Esophagus squamous epithelium (tissue), 5 donors: ENCODE data around the gene FRMD3. TPM values are rescaled to one million over a fixed set of nuclear protein-coding genes. Genes with fewer than 3 reads are reported as not detected.

Experiments
- DNase-seq: peaks from one replicate; lab custom pipeline; 2025; lab: John Stamatoyannopoulos, UW
- H3K27ac ChIP-seq, 4 donors: fragments of 200-600 bp; sonication (generic); one replicate each; pipeline ENCODE4 v1.5.1; 2016 to 2019; ENCODE audit warnings: mild to moderate bottlenecking in 1 of 4
- H3K27me3 ChIP-seq, 4 donors: fragments of 200-600 bp; sonication (generic); 1 replicate in 3 of 4; 2 replicates in 1 of 4; pipeline versions ENCODE4 v1.5.1 to v1.6.0; 2017 to 2021; ENCODE audit warnings: antibody characterized with exemption in 1 of 4
- H3K36me3 ChIP-seq, 3 donors: fragments of 200-600 bp; sonication (generic); one replicate each; pipeline ENCODE4 v1.5.1; 2016 to 2019
- H3K4me1 ChIP-seq, 3 donors: fragments of 200-600 bp; sonication (generic); one replicate each; pipeline ENCODE4 v1.5.1; 2017 to 2019
- H3K4me3 ChIP-seq, 4 donors: fragments of 200-600 bp; sonication (generic); 1 replicate in 3 of 4; 2 replicates in 1 of 4; pipeline ENCODE4 v1.5.1; 2016 to 2019; ENCODE audit warnings: mild to moderate bottlenecking in 2 of 4, moderate library complexity in 1 of 4
- H3K9me3 ChIP-seq, 3 donors: fragments of 200-600 bp; sonication (generic); one replicate each; pipeline ENCODE4 v1.5.1; 2016 to 2019
- POLR2A ChIP-seq, 4 donors: fragments of 450-650 bp; IDR thresholded peaks; one replicate each; pipeline ENCODE4 v1.6.1; 2017; ENCODE audit warnings: antibody characterized with exemption in 4 of 4, mild to moderate bottlenecking in 4 of 4, moderate library complexity in 3 of 4
- WGBS, 2 donors: methylation state at CpG; one replicate each; pipeline ENCODE4 v1.1.5; 2018; 5-methylcytosine and 5-hydroxymethylcytosine counted together
- intact Hi-C: fragments of 100-400 bp; cut with DNase I; formaldehyde crosslinking; loops from one replicate; pipeline ENCODE4 v1.15.0; 2022
- total RNA-seq, 4 donors: library from RNA; depleted of rRNA; stranded (reverse); fragments of >200 nt; gene quantifications; one replicate each; pipeline ENCODE4 v1.1.0, GENCODE V29; 2016
- TF ChIP-seq, protein P1 (sequence below), 6 experiments: fragments of 450-650 bp in 4 of 6; fragments of 200-600 bp in 2 of 6; sonication (generic) in 2 of 6; IDR thresholded peaks; one replicate each; pipeline ENCODE4 v1.5.1; 2016 to 2019; ENCODE audit warnings: antibody characterized with exemption in 6 of 6, mild to moderate bottlenecking in 4 of 6, moderate library complexity in 4 of 6
- donor health status: DM: yes; HTN: yes; CAD: no.

Gene FRMD3
- total RNA-seq, 4 donors from 2014 or later: 0.27 to 6.9 (median 2.1) TPM

- DNase-seq: no peak
- H3K9me3 ChIP-seq: peaks cover 0 to 5% (median 0%) of the 10 kb centered on the region in 3 donors
- H3K27ac ChIP-seq: no peak overlapping the region
- no peaks in the 10 kb centered on the region for H3K27me3 ChIP-seq
- H3K4me3 ChIP-seq: no peak overlapping the region
- no peaks in the 10 kb centered on the region for H3K36me3 ChIP-seq
- intact Hi-C loops: no loop called here
- TF ChIP-seq, protein P1, sequence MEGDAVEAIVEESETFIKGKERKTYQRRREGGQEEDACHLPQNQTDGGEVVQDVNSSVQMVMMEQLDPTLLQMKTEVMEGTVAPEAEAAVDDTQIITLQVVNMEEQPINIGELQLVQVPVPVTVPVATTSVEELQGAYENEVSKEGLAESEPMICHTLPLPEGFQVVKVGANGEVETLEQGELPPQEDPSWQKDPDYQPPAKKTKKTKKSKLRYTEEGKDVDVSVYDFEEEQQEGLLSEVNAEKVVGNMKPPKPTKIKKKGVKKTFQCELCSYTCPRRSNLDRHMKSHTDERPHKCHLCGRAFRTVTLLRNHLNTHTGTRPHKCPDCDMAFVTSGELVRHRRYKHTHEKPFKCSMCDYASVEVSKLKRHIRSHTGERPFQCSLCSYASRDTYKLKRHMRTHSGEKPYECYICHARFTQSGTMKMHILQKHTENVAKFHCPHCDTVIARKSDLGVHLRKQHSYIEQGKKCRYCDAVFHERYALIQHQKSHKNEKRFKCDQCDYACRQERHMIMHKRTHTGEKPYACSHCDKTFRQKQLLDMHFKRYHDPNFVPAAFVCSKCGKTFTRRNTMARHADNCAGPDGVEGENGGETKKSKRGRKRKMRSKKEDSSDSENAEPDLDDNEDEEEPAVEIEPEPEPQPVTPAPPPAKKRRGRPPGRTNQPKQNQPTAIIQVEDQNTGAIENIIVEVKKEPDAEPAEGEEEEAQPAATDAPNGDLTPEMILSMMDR (IDR thresholded peaks at IDR 0.05): no peak
- no peak for TF ChIP-seq POLR2A (IDR thresholded peaks at IDR 0.05)
- no peaks in the 10 kb centered on the region for H3K4me1 ChIP-seq
- WGBS, 2 donors: 58 to 65% methylated on average over 1 of the region's 1 CpG
Observed at GRCh38 chr9:83574482-83574881, 36.3 kb upstream of the FRMD3 start.

GRCh38 chr9:83572524-83572923 is 34.3 kb upstream of the FRMD3 start:
- H3K9me3 ChIP-seq: no peaks in the 10 kb centered on the region
- WGBS, 2 donors: 61 to 69% methylated on average over 5 of the region's 5 CpGs
- TF ChIP-seq POLR2A (IDR thresholded peaks at IDR 0.05): no peak
- TF ChIP-seq, protein P1 (IDR thresholded peaks at IDR 0.05): no peak
- H3K4me3 ChIP-seq: no peak overlapping the region
- no peak for DNase-seq
- H3K27me3 ChIP-seq: no peaks in the 10 kb centered on the region
- no peaks in the 10 kb centered on the region for H3K4me1 ChIP-seq
- H3K36me3 ChIP-seq: no peaks in the 10 kb centered on the region
- intact Hi-C loops: no loop called here
- H3K27ac ChIP-seq: no peak overlapping the region

- Histone ChIP-seq H3K9me3 (no peaks in the 10 kb centered on the region), H3K36me3 (no peaks in the 10 kb centered on the region), H3K4me3 (no peak overlapping the region), H3K27ac (no peak overlapping the region), H3K4me1 (no peaks in the 10 kb centered on the region), H3K27me3 (no peaks in the 10 kb centered on the region)
- intact Hi-C loops: no loop called here
- WGBS, 2 donors: 42 to 50% methylated on average over 1 of the region's 1 CpG
- TF ChIP-seq, protein P1 (IDR thresholded peaks at IDR 0.05): no peak
- DNase-seq: no peak
Observed at GRCh38 chr9:83570359-83570758, 32.2 kb upstream of the FRMD3 start.

DNA sequence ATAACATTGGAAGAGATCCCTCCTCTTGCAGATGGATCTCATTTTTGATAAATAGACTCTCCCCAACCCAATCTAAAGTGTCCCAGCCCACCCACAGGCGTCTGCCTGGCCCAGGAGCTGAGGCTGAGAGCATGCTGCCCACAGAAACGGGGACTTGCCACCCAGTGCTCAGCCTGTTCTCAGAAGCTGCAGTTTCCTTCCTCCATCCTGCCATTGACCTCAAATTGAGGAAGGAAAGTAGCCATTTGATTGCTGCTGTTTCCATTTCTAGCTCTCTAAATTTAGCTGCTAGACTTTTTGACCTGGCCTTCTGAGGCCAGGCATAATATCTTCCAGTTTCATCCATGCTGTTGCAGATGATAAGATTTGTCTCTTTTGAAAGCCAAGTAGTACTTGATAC is 31.1 kb upstream of the FRMD3 start:
- Histone ChIP-seq H3K9me3 (no peaks in the 10 kb centered on the region), H3K27ac (no peak overlapping the region), H3K27me3 (no peaks in the 10 kb centered on the region), H3K4me3 (no peak overlapping the region), H3K36me3 (no peaks in the 10 kb centered on the region), H3K4me1 (no peaks in the 10 kb centered on the region)
- TF ChIP-seq, protein P1 (IDR thresholded peaks at IDR 0.05): no peak
- 27 to 29% methylated on average over 2 of the region's 2 CpGs for WGBS, 2 donors
- intact Hi-C loops: no loop called here
- no peak for DNase-seq

- Histone ChIP-seq H3K4me3 (no peak overlapping the region), H3K4me1 (no peaks in the 10 kb centered on the region), H3K27me3 (no peaks in the 10 kb centered on the region), H3K27ac (no peak overlapping the region), H3K9me3 (no peaks in the 10 kb centered on the region), H3K36me3 (no peaks in the 10 kb centered on the region)
- intact Hi-C loops: no loop called here
- 77% methylated on average over 2 of the region's 2 CpGs for WGBS, 2 donors
- TF ChIP-seq, protein P1 (IDR thresholded peaks at IDR 0.05): no peak
- DNase-seq: no peak
Observed at GRCh38 chr9:83563360-83563759, 25.2 kb upstream of the FRMD3 start.
